ENCODE data around the gene ARHGEF7.
"Not testable (repeated sequence)": the region's sequence is repeated elsewhere in the genome, so short reads cannot be mapped to it uniquely, and the experiment has no call there.

The ARHGEF7 gene

DNA sequence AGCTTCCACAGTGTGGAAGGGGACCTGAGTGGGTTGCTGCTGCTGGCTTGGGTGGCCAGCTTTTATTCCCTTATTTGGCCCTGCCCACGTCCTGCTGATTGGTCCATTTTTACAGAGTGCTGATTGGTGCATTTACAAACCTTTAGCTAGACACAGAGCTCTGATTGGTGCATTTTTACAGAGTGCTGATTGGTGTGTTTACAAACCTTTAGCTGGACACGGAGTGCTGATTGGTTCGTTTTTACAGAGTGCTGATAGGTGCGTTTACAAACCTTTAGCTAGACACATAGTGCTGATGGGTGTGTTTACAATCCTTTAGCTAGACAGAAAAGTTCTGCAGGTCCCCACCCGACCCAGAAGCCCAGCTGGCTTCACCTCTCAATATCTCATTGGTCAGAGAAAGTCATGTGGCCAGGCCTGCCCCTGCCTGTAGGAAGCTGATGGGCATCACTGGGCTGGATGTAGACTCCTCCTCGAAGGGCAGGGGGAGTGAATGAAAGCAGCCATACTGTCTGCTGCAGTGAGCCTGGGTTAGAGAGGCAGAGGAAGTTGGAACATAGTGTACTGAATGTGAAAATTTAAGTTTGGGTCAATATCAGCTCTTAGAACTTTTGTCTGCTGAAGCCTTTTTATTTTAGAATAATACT is 83.7 kb downstream of the ARHGEF7 start:
- H3F3A ChIP-seq (ENCODE audit: low read depth); H3K9me3 ChIP-seq (ENCODE audit: insufficient read depth, low read depth, low read length); H3K9me2 ChIP-seq (replicated peaks; ENCODE audit: low read depth, low read length); H3K9ac ChIP-seq (ENCODE audit: low read depth, low read length, poor library complexity, severe bottlenecking); H2AFZ ChIP-seq (ENCODE audit: low read length); H3K27me3 ChIP-seq (ENCODE audit: insufficient read depth, low read length, poor library complexity, severe bottlenecking); H3K4me3 ChIP-seq (ENCODE audit: low read length, poor library complexity, severe bottlenecking); H3K4me2 ChIP-seq (ENCODE audit: low read depth, low read length, poor library complexity, severe bottlenecking): not testable (repeated sequence)
- Histone ChIP-seq H3K36me3 (ENCODE audit: insufficient read depth, low read length) (peaks cover 14% of the 10 kb centered on the region; the same call in 1 of the 2 replicates), H4K20me1 (ENCODE audit: insufficient read depth, low read length, poor library complexity, severe bottlenecking) (peaks cover 52% of the 10 kb centered on the region), H3K4me1 (ENCODE audit: insufficient read depth, low read length, poor library complexity, severe bottlenecking) (peaks cover 35% of the 10 kb centered on the region), H3K79me2 (ENCODE audit: insufficient read depth, low read length) (peaks cover 98% of the 10 kb centered on the region)

DNA sequence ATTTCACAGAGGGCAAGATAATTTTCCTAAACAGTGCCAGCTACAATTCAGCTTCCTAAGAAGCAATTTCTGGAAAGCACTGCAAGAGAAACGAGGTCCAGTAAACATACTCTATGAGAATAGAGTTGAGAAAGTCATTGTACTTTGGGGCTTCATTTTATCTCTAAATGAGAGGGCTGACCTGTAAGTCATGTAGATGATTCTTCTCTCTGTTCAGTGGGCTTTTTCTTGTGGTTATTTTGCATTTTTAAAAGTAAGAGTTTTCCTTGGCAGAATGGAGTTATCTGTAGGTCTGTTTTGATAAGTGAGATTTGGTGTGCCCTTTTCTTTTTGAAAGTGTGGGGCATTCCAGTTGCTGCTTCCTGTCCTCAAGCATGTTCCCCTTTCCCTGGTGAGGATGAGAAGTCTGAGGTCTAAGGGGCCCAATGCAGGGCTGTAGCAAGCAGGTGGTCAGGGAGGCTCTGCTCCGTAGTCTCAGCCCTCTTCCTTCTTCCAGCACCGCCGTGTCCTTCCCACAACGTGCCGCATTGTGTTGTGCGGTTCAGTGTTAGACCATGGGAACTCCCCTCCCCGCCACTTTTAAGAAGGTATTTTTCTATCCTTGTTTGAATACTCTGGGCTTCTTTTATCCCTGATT is 86.3 kb downstream of the ARHGEF7 start:
- Histone ChIP-seq H3K9ac (ENCODE audit: low read depth, low read length, poor library complexity, severe bottlenecking) (no peak overlapping the region), H3K4me2 (ENCODE audit: low read depth, low read length, poor library complexity, severe bottlenecking) (no peak overlapping the region), H3F3A (ENCODE audit: low read depth) (no peaks in the 10 kb centered on the region), H3K79me2 (ENCODE audit: insufficient read depth, low read length) (peaks cover 97% of the 10 kb centered on the region), H3K4me3 (ENCODE audit: low read length, poor library complexity, severe bottlenecking) (no peak overlapping the region), H2AFZ (ENCODE audit: low read length) (no peak overlapping the region), H3K36me3 (ENCODE audit: insufficient read depth, low read length) (peaks cover 24% of the 10 kb centered on the region; the same call in 1 of the 2 replicates), H3K27me3 (ENCODE audit: insufficient read depth, low read length, poor library complexity, severe bottlenecking) (no peaks in the 10 kb centered on the region), H3K9me3 (ENCODE audit: insufficient read depth, low read depth, low read length) (no peaks in the 10 kb centered on the region), H3K4me1 (ENCODE audit: insufficient read depth, low read length, poor library complexity, severe bottlenecking) (peaks cover 37% of the 10 kb centered on the region), H3K9me2 (replicated peaks; ENCODE audit: low read depth, low read length) (no peaks in the 10 kb centered on the region), H4K20me1 (ENCODE audit: insufficient read depth, low read length, poor library complexity, severe bottlenecking) (peaks cover 69% of the 10 kb centered on the region)
- TF ChIP-seq EZH2phosphoT487 (IDR thresholded peaks at IDR 0.05; ENCODE audit: borderline replicate concordance) = no peak
- TF ChIP-seq, protein P1, sequence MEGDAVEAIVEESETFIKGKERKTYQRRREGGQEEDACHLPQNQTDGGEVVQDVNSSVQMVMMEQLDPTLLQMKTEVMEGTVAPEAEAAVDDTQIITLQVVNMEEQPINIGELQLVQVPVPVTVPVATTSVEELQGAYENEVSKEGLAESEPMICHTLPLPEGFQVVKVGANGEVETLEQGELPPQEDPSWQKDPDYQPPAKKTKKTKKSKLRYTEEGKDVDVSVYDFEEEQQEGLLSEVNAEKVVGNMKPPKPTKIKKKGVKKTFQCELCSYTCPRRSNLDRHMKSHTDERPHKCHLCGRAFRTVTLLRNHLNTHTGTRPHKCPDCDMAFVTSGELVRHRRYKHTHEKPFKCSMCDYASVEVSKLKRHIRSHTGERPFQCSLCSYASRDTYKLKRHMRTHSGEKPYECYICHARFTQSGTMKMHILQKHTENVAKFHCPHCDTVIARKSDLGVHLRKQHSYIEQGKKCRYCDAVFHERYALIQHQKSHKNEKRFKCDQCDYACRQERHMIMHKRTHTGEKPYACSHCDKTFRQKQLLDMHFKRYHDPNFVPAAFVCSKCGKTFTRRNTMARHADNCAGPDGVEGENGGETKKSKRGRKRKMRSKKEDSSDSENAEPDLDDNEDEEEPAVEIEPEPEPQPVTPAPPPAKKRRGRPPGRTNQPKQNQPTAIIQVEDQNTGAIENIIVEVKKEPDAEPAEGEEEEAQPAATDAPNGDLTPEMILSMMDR (conservative IDR thresholded peaks at IDR 0.05; ENCODE audit: low read length) = no peak

DNA sequence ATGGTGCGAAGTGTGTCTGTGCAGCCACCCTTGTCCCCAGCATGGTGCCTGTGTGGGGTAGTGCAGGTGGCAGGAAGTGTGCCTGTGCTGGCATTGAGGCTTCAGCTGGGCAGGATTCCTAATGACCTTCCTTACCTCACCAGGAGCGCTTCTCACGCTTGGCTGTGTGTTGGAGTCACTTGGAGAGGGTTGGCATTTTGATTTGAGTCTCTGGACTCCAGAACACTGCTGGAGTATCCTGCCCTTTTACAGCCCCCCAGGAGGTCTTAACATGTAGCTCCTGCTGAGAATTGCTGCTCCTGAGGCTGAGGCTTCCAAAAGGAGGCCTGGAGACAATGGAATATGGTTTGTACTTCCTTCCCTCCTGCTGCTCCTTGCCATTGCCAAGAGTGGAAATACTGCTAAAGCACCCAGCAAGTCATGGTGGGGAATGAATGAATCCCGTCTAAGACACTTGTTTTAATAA is 87.1 kb downstream of the ARHGEF7 start:
- no peaks in the 10 kb centered on the region for H3K9me3 ChIP-seq (ENCODE audit: insufficient read depth, low read depth, low read length)
- H3K79me2 ChIP-seq (ENCODE audit: insufficient read depth, low read length) = peaks cover 96% of the 10 kb centered on the region
- peak overlapping the region; percentile 51 for H3K4me2 ChIP-seq (ENCODE audit: low read depth, low read length, poor library complexity, severe bottlenecking)
- H3K36me3 ChIP-seq (ENCODE audit: insufficient read depth, low read length) = peaks cover 28% of the 10 kb centered on the region; the same call in 1 of the 2 replicates
- peaks cover 67% of the 10 kb centered on the region for H4K20me1 ChIP-seq (ENCODE audit: insufficient read depth, low read length, poor library complexity, severe bottlenecking)
- TF ChIP-seq, protein P1 (conservative IDR thresholded peaks at IDR 0.05; ENCODE audit: low read length) = no peak
- no peak for TF ChIP-seq EZH2phosphoT487 (IDR thresholded peaks at IDR 0.05; ENCODE audit: borderline replicate concordance)
- no peak overlapping the region for H3K9ac ChIP-seq (ENCODE audit: low read depth, low read length, poor library complexity, severe bottlenecking)
- H3K4me3 ChIP-seq (ENCODE audit: low read length, poor library complexity, severe bottlenecking) = no peak overlapping the region
- peaks cover 37% of the 10 kb centered on the region for H3K4me1 ChIP-seq (ENCODE audit: insufficient read depth, low read length, poor library complexity, severe bottlenecking)
- H3F3A ChIP-seq (ENCODE audit: low read depth) = no peaks in the 10 kb centered on the region
- no peaks in the 10 kb centered on the region for H3K27me3 ChIP-seq (ENCODE audit: insufficient read depth, low read length, poor library complexity, severe bottlenecking)
- no peak overlapping the region for H2AFZ ChIP-seq (ENCODE audit: low read length)
- no peaks in the 10 kb centered on the region for H3K9me2 ChIP-seq (replicated peaks; ENCODE audit: low read depth, low read length)
